GM21717 (cell line): ENCODE results near the gene JOSD1.

ENCODE experiments used
- ATAC-seq: cut with Tn5 transposase; IDR thresholded peaks from one replicate; pipeline ENCODE4 v1.9.1; 2021; ENCODE audit warnings: mild to moderate bottlenecking, moderate library complexity; ENCODE audit not compliant: unreplicated experiment

Gene JOSD1

DNA sequence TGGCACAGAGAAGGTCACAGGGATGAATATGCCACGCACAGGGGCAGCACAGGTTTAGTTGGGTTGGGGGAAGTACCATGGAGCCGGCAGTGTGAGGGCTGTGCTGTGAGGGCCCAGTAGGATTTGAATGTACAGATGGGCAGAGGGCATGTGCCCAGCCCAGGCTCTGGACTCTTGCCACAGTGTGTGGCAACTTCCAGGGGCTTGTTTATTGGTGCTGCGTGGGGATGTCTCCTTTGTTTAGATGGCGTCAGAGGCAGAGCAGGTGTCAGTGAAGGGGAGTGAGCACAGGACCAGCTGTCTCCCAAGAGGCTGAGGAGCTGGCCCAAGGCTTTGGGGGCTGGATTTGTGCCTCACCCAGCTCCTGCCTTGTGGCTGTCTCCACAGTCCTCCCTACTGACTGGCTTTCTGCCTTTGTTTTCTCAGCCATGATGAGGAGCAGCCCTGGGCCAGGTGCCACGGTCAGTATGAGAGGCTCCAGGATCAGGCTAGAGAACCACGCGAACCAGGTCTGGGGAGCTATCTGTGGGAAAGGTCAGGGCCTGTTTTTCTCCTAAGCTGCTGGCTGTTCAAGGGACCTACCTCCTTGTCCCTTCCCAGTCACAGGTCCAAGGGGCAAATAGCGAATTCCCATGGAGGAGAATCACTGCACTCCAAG lies 33.1 kb upstream of the JOSD1 start:
- ATAC-seq, result no peak

DNA sequence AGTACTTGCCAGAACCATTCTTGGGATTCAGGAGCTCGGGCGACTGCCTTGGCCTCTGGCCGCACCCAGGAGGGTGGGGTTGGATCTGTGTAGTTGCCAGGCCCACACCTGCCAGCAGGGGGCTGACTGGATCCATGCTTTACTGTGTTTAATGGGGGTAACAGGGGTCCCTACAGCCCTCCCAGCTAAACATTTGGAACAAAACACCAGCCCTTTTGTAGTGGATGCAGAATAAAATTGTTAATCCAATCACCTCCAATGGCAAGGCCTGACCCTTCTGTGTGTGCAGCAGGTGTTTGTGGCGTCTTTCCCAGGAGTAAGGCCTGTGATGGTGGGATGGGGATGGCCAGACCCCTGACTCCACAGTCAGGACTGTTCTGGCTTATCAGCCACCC lies 32.6 kb upstream of the JOSD1 start:
- ATAC-seq, result no peak

DNA sequence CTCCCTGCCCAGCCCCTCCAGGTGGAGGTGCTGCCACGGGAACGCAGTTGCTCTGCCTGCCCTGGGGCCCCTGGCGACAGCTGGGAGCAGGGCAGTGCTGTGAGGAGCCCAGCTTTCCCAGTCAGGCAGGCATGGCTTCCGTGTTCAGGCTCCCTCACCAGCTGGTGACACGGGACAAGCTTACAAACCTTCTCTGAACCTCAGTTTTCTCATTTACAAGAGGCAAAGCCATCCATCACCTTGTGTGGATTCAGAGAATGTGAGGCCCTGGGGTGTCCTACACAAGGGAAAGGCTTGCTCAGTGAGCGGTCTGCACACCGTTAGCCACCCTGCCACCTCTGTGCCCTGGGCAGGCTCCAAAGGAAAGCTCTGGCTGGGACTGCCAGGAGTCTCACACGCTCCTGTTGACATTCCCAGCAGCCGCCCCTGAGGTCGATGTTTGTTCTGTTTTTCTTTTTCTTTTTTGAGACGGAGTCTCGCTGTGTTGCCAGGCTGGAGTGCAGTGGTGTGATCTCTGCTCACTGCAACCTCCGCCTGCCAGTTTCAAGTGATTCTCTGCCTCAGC lies 31.6 kb upstream of the JOSD1 start:
- no peak for ATAC-seq

DNA sequence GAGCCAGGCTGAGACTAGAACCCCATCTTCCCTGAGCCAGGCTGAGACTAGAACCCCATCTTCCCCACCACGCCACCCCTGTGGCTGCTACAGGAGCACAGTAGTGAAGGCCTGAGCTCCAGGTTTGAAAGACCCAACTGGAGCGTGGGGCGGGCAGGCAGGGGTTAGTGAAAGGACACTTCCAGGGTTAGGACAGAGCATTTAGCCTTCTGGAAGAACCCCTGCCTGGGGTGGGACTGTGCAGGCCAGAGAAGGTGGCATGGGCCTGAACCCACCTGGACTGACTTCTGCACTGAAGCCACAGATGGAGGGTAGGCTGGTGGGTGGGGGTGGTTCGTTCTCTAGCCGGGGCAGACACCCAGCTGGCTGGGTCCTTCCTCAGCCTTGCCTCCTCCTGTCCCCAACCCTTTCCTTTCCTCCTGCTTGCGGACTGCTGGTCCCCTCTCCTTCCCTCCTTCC lies 31.0 kb upstream of the JOSD1 start:
- no peak for ATAC-seq

DNA sequence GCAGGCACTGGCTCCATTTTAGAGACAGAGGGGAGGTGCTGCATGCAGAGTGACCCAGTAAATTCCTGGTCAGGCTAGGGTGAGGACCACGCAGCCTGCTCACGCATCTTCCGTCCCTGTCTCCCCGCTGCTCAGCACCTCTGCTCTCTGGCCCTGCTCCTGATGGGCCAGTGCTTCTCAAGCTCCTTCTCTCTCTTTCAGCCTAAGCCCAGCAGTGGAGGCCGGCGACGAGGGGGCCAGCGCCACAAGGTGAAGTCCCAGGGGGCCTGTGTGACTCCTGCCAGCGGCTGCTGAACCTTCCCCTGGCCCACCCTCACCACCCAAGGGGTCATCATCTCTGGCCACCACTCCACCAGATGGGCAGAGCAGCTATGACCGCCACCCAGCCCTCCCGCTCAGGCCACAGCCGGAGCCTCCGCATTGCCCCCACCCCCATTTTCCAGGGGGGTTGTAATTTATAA lies 29.7 kb upstream of the JOSD1 start:
- ATAC-seq, result no peak

DNA sequence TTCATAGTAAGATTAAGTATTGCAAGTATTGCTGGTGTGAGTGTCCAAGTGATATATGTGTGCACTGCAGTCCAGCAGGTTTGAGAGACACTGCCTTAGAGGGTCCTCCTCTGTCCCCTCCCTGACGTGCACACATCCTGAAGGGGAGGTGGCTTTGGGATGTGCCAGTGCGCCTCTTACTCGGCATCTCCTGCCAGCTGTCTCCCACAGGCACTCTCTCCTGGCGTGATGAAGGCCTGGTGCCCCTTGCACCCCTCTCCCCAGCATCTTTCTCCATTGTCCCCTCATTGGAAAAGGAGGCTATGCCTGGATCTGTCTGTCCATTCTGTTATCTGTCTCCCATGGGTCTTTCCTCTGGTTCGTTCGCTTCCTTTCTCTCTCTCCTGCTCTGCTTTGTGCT lies 29.2 kb upstream of the JOSD1 start:
- ATAC-seq, result no peak

DNA sequence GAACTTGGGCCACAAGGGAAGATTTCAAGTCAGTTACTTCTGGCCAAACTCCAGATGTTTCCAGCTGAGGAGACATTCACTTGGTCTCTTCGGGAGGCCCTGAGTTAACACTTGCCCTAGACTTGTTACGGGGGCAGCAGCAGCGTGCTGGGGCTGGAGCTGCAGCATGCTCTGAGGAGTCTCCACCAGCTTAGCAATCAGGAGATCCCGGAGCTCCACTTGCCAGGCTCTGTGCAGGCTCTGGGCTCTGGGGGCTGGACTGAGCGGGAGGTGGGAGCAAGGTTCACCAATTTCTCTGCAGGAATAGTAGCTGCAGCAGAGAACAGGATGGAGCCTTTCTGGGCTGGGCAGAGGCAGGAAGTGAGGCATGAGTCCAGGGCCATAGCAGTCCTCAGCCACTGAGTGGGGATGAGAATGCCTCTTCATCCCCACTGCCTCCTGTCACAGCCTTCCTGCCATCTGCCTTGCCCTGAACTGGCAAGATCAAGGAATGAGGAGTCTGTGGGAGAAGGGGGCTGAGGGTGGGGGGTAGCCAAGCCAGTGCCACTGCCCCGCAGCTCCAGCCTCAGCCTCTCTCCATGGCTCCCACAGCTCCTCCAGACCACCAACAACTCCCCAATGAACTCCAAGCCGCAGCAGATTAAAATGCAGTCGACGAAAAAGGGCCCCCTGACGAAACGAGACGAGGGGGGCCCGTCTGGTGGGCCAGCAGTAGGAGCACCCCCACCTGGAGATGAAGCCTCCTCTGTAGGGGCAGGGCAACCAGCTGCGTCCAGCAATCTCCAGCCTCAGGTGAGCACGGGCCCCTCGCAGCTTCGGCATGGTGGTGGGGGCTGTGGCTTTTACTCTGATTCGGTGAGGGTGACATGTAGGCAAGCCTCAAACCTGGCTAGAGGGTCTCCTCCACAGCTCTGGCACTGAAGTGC lies 28.4 kb upstream of the JOSD1 start:
- ATAC-seq, result no peak

DNA sequence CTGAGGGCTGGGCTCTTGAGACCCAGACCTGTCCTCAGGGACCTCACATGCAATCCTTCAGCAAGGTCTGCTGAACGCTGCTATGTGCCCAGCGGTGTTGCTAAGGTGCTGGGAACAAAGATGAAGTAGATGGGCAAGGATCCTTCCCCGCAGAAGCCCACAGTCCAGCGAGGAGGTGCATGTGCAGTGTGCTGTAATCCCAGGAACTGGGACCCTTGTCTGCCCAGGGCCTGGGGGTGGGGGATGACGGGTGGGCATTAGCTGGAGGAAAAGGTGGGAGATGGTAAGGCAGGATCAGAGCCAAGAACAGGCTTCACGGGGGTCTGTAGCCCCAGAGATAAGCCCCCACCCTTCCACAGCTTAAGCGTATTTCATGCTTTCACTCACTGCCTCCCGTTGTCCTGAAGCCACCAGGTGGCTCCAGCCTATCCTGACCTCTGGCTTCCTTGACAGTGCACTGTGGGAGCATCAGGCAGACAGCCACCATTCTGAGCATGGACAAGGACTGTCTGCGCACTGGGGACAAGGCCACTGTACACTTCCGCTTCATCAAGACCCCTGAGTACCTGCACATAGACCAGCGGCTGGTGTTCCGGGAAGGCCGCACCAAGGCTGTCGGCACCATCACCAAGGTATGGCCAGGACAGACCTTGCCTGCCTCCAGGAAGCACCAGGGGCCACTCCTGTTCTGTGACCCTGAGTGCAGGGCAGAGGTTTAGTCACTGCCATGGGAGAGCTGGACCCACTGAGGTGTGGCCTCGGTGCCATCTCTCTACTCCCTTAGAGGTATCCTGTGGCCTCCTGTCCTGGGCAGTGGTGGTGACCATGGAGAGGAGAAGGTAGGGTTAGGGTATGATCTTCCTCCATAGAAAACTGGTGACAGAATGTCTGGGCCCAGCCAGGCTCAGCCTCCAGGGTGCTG lies 27.0 kb upstream of the JOSD1 start:
- no peak for ATAC-seq

DNA sequence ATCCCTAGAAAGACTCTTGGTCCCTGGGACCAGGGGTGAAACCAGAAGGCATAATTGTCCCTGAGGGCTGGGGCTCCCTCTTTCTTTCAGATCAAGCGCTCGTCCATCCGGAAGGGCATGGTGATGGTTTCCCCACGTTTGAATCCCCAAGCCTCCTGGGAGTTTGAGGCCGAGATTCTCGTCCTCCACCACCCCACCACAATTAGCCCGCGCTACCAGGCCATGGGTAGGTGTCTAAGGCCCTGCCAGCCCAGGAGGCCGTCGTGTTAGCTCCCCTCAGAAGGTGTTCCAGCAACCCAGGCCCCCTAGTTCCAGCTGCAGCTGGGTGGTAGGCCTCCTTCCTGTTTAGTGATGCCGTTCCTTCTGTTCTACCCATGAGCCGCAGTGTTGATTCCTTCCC lies 26.4 kb upstream of the JOSD1 start:
- ATAC-seq, result no peak

DNA sequence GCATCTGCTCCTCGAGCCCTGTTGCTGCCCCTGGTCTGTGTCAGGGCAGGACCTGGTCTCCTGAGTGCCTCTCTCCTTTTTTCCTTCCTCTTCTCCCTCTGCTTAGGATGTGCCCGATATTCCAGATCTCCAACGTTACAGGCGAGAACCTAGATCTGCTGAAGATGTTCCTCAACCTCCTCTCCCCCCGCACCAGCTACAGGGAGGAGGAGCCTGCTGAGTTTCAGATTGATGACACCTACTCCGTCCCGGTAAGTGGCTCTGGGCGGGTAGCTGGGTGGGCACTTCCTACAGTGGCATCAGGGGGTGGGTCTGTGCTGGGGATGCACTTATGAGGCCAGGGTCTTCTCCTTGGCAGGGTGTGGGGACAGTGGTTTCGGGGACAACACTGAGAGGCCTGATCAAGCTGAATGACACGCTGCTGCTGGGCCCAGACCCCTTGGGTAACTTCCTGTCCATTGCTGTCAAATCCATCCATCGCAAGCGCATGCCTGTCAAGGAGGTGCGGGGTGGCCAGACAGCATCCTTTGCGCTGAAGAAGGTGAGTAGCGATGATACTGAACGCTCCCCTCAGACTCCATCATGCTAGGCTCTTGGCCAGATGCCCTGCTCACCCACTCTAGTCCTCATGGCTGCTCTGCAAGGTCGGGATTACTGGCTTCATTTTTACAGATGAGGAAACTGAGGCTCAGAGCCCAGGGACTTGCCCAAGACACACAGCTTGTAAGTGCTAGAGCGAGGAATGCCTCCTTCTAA lies 25.3 kb upstream of the JOSD1 start:
- ATAC-seq, result no peak

DNA sequence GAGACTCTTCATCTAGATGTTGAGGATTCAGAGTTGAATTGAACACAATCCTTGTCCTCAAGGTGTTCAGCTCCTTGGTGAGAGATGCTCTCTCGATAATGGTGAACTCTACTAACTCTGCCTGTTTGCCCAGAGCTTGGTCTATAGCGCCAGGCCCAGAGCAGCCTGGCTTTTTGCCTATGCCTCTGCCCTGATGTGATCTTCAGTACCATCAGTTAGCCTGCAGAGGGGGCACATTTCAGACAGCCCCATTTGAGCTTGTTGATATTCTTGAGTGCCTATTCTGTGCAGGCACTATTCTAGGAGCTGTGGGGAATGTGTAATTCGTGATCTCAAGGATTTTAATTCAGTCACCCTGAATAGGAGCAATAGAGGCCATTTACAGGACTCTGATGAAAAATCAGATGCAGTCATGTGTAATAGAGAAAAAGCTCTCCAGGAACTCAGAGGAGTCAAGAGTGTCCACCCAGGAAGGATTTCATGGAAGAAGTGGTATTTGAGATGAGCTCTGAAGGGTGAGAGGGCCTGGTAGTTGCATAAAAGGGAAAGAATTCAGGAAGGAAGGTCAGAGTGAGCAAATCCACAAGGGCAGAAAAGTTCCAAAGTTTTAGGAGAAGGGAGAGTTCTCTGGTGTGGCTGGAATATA lies 24.3 kb upstream of the JOSD1 start:
- ATAC-seq, result no peak

DNA sequence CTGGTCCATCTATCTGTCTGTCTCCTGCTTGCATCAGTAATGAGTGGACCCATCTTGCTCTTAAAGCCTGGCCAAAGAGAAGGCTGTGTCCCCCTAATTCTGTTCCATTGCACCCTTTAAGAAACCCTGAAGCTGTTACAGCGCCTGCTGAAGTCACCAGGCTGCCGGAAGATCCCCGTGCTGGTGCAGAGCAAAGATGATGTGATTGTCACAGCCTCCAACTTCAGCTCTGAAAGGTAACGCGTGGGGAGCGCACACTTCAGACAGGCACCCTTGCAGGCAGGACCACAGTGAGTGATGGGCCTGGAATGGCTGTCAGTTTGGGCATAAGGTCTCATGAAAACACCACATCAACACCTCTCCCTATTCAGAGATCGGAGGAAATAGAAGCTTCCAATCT lies 23.4 kb upstream of the JOSD1 start:
- no peak for ATAC-seq

DNA sequence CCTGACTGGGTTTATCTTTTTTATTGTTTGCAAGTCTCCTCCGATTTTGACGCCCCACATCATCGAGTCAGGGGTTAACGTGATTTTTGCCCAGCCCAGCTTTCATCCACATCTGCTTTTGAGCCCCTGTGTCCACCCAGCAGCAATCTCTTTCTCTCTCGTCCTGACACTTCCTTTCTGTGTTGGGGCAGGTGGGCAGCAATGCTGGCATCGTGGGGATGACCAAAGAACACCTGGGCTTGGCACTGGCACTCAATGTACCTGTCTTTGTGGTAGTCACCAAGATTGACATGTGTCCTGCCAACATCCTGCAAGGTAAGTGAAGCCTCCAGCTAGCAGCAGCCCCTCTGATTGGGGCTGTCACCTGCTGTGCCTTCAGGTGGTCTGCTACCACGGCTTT lies 20.8 kb upstream of the JOSD1 start:
- ATAC-seq, result no peak

DNA sequence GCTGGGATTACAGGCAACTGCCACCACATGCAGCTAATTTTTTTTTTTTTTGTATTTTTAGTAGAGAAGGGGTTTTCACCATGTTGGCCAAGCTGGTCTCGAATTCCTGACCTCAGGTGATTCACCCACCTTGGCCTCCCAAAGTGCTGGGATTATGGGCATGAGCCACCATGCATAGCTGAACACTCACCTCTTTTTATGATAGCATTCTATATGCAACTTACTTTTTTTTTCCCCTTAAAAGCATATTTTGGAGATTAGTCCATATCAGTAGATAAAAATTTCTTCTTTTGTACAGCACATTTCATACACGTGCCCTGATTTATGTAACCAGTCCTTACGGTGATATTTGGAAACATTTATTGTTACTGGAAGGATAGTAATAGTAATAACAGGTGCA lies 19.6 kb upstream of the JOSD1 start:
- no peak for ATAC-seq

DNA sequence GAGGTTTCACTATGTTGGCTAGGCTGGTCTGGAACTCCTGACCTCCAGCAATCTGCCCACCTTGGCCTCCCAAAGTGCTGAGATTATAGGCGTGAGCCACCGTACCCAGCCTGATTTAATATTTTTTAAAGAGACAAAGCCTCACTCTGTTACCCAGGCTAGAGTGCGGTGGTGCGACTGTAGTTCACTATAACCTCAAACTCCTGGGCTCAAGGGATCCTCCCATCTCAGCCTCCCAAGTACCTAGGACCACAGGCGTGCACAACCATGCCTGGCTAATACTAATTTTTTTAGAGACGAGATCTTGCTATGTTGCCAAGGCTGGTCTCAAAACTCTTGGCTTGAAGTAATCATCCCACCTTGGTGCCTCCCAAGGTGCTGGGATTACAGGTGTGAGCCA lies 18.5 kb upstream of the JOSD1 start:
- ATAC-seq, result no peak

DNA sequence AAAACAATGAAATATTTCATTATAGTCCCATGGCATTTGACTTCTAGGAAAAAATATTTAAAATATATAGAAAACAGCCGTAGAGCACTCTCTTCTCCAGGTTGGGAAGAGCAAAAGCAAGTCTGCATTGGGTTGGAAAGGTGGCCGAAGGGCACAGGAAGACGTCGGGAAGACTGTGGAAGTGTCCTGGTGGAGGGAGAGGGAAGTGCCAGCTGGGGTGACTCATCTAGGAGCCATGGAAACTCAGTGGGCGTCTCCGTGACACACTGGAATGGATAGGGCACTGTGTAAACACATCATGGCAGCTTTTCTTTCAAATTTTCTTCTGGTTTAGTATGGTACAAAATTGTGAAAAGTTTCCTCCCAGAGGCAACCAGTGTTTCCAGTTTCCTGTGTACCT lies 17.7 kb upstream of the JOSD1 start:
- no peak for ATAC-seq

DNA sequence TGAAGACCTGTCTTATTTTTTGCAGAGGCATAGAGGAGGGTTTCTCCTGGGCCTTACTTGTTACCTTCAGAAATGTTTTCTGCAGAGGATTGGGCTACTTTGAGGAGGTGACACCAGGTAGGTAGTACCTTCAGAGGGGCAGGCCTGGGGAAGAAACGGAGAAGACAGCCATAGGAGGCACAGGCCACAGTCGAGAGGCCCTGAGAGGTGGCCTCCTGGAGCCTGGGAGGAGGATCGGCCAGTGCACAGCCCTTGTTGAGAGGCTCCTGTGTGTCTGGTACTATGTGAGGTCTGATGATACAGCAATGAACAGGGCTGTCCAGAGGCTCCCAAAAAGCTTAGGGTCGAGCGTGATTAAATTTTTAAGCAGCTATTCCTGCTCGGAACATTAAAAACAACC lies 16.5 kb upstream of the JOSD1 start:
- no peak for ATAC-seq

DNA sequence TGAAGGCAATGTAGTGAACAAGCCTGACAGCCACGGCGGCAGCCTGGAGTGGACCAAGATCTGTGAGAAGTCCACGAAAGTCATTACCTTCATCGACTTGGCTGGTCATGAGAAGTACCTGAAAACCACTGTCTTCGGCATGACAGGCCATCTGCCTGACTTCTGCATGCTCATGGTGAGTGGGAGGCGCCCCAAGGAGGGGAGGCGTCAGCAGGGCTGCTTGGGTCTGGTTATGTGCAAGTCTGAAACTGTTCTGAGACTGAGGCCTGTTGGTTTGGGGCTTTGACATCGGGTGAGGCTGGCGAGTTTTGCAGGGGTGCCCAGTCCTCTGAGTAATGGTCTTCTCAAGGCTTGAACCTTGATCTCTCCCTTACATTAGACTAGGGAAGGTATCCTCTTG lies 16.1 kb upstream of the JOSD1 start:
- ATAC-seq, result no peak

DNA sequence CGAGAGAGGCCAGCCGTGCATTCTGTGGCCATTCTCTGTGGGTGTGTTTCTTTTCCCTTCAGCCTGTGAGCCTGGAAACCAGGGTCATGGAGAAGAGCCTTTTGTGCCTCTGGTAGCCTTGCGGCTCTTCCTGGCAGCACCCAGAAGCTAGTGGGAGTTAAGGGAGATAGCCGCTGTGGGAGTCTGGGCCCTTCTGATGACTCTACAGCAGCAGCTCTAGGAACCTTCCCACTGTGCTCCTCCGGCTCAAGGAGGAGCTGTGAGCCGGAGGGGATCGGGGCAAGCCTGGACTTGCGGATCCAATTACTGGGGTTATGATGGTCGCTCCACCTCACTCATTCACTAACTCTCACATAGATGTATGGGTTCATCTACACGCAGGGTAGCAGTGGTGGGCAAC lies 15.5 kb upstream of the JOSD1 start:
- ATAC-seq, result no peak

DNA sequence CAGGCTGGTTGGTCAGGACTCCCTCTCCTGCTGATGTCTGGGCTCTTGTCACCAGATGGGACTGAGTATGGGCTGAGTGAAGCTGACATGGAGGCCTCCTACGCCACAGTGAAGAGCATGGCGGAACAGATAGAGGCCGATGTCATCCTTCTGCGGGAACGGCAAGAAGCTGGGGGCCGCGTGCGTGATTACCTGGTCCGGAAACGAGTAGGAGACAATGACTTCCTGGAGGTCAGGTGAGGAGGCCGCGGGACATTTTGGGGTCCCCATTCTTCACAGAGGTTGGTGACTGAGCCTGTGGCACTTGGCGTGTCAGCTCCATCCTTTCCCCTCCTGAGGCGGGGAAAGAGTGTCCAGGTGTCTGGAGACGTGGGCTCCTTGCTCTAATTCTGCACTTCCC lies 15.1 kb upstream of the JOSD1 start:
- no peak for ATAC-seq
